Measurements from ENCODE around the gene ZNF316.
A peak's percentile ranks its signal among the peaks of the same experiment; 100 is the strongest.
"Not testable (repeated sequence)": the region's sequence is repeated elsewhere in the genome, so short reads cannot be mapped to it uniquely, and the experiment has no call there.

The ZNF316 gene

DNA sequence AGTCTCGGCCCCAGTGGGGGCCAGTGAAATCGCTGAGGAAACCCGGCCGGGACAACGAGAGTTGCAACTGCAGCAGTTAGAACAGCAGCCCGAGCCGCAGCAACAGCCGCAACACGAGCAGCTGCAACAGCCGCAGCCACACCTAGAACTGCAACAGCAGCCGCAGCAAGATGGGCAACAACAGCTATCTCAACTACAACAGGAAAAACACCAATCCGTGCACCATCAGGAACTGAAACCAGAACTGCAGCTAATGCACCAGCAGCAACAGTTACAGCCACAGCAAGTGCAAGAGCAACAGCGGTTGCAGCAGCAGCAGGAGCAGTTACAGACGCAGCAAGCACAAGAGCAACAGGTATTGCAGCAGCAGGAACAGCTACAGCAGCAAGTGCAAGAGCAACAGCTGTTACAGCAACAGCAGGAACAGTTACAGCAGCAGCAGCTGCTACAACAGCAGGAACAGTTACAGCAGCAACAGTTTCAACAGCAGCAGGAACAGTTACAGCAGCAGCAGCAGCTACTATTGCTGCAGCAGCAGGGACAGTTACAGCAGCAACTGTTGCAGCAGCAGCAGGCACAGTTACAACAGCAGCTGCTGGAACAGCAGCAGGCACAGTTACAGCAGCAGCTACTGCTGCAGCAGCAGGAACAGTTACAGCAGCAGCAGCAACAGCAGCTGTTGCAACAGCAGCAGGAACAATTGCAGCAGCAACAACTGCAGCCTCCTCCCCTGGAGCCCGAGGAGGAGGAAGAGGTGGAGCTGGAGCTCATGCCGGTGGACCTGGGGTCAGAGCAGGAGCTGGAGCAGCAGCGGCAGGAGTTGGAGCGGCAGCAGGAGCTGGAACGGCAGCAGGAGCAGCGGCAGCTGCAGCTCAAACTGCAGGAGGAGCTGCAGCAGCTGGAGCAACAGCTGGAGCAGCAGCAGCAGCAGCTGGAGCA, 15.7 kb upstream of the ZNF316 start:
- DNase-seq (ENCODE audit: low read depth): no peak

DNA sequence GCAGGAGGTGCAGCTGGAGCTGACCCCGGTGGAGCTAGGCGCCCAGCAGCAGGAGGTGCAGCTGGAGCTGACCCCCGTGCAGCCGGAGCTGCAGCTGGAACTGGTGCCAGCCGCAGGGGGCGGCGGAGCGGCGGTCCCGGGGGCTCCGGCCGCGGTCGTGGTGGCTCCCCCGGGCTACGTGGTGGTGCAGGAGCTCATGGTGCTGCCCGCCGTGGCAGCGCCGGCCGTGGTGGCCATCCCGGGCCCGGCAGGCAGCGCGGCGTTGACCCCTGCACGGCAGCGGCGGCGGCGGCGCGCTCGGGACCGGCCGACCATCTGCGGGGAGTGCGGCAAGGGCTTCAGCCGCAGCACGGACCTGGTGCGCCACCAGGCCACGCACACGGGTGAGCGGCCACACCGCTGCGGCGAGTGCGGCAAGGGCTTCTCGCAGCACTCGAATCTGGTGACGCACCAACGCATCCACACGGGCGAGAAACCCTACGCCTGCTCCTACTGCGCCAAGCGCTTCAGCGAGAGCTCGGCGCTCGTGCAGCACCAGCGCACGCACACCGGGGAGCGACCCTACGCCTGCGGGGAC, 14.9 kb upstream of the ZNF316 start:
- DNase-seq (ENCODE audit: low read depth): no peak

GRCh38 chr7:6623589-6624245, 13.4 kb upstream of the ZNF316 start:
- no peak for DNase-seq (ENCODE audit: low read depth)

DNA sequence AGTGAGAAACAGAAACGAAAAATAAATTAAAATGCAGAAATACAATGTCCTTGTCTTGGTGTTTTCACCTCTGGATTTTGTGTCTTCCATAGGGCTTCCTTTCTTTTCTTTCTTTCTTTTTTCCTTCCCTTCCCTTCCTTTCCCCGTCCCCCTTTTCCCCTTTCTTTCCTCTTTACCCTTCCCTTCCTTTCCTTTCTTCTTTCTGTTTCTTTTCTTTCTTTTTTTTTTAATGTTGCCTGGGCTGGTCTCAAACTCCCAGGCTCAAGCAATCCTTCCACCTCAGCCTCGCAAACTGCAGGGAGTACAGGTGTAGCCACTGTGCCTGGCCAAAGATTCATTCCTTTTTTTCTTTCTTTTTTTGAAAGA, 12.9 kb upstream of the ZNF316 start:
- DNase-seq (ENCODE audit: low read depth): no peak

DNA sequence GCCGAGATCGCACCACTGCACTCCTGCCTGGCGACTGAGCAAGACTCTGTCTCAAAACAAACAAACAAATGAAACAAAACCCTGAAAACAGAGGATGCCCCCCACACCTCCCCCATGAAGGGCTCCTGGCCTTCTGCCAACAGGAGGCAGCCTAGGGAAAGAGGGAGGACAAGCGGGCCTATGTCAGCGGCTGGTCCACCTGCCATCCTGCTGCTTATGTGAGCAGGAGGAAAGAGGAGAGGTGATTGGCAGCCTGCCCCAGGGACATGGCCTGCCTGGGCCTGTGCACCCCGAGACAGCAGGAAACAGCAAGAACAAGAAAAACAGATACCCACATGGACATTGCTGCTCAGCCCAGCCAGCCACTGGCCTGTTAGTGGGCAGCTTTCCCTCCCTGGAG, 9.1 kb upstream of the ZNF316 start:
- DNase-seq (ENCODE audit: low read depth): no peak

DNA sequence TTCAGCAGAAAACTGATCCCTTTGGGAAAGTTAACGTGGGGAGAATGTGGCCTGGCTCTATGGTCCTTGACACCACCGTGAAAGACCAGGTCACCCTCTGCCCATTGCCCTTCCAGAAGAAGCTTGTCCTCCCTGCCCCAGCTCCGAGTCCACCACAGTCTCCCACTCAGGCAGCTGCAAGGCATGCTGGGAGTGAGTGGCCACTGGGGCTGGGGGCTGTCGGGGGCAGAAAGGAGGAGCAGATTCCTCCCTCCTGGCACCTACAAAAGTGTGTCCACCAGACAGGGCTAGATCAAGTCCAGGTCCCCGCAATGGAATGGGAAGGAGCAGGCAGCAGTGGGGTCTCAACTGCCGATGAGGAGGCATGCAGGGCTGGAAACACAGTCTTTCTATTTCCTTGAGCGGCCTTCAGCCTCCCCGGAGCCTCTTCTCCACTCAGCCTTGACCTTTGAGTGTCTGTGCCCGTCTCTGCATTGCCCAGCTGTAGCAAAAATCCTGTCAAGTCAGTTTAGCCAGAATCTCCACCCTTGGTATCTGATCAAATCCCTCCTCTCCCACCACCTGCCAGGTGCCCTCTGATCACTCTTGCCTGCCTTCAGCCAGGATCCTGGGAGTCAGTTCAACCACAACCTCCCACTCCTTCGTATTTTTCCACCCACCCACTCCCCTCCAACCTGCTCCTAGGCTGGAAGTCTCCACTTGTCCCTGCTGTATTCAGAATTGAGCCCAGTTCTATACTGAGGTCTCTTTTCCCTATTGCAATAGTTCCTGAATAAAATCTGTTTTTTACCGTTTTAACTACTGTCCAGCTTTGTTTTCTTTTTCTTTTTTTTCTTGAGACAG, 6.9 kb upstream of the ZNF316 start:
- no peak for DNase-seq (ENCODE audit: low read depth)

DNA sequence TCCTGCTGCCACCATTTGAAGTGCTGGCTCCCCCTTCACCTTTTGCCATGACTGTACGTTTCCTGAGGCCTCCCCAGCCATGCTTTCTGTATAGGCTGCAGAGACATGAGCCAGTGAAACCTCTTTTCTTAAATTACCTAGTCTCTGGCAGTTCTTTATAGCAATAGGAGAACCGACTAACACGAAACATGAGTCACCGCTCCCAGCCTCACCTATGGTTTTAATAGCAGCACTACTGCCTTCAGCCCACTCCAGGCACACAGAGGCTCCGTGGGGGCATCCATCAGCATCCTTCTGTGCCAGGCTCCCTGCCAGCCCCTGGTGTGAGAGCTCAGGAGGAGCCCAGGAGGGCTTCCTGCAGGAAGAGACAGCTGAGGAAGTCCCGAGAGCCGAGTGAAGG, 5.5 kb upstream of the ZNF316 start:
- DNase-seq (ENCODE audit: low read depth): no peak

DNA sequence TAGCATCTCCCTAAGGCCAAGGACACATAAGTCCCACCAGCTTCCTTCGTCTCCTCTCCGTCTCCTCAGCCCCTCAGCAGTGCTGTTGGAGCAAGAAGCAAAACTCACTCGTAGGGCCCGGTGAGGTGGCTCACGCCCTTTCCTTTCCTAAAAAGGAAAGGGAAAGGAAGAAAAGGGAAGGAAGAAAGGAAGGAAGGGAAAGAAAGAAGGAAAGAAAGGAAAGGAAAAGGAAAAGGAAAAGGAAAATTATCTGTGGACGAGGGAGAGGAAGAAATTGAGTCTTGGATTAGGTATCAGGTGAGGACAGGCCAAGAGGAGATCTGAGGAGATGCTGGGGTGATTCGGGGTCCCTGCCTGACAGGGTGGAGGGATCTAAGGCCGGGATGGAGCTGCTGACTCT, 3.1 kb upstream of the ZNF316 start:
- no peak for DNase-seq (ENCODE audit: low read depth)

- DNase-seq (ENCODE audit: low read depth): not testable (repeated sequence)
Observed at GRCh38 chr7:6634971-6635370, 2.1 kb upstream of the ZNF316 start.

DNA sequence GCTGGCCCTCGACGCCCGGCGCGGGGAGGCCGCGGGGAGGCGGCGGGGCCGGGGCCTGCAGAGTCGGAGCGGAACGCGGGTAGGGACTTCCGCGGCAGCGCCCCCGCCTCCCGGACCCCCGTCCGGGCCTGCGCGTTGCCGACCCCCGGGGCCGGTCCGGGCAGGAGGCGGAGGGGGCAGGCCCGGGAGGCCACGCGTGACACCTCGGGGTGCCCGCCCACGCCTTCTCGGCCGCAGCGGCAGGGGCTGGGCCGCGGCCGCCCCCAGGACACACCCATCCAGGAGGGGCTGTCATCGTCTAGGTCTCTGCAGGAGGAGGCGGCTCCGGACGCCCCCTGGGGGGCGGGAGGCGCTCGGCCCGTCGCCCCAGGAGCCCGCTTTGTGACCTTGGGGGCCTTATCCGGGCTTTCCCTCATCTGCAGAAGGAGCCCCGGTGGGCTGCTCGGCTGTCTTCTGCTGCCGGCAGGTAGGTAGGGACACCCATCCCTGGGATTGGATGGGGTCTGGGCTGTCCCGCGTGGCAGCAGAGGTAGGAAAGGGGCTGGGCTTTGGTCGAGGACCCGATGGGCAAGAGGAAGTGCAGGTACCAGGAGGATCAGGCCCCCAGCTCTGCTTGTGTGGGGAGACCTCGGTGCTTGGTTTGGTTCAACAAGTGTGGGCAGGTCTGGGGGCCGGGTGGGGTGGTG, 569 bp downstream of the ZNF316 start:
- peak; percentile 26 for DNase-seq (ENCODE audit: low read depth)

GRCh38 chr7:6639032-6639431, 1.9 kb downstream of the ZNF316 start:
- no peak for DNase-seq (ENCODE audit: low read depth)

- DNase-seq (ENCODE audit: low read depth): no peak
Observed at GRCh38 chr7:6639627-6640026, 2.5 kb downstream of the ZNF316 start.

GRCh38 chr7:6640246-6640721, 3.2 kb downstream of the ZNF316 start:
- no peak for DNase-seq (ENCODE audit: low read depth)

GRCh38 chr7:6641305-6642035, 4.4 kb downstream of the ZNF316 start:
- DNase-seq (ENCODE audit: low read depth): no peak

GRCh38 chr7:6642239-6642839, 5.2 kb downstream of the ZNF316 start:
- DNase-seq (ENCODE audit: low read depth): no peak

GRCh38 chr7:6642861-6643640, 5.9 kb downstream of the ZNF316 start:
- no peak for DNase-seq (ENCODE audit: low read depth)

DNA sequence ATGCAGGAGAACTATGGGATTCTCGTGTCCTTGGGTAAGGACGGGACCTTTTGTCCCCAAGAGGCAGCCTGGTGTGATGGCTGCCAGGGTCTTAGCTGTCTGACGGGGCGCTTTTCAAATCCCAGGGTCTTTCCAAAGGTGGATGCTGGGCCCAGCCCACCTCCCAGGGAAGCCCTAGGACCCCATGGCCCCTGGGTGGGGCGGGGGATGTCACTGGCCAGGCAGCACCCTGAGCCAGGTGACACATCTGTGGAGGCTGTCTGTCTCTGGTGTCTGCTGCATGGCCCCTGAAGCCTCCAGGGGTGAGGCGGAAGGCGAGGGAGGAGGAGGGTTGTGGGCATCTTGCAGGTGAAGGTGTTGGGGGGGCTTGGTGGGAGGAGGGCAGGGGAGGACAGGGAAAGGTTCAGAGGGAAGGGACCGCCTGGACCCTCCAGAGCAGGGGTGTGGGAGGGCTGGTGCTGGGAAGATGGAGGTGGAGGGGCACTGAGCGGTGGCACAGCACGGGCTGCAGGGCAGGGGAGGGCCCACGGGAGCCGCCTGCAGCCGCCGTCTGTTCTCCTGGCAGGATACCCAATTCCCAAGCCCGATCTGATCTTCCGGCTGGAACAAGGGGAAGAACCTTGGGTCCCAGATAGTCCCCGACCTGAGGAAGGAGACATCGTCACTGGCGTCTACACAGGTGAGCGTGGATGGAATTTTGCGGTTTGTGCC, 7.0 kb downstream of the ZNF316 start:
- DNase-seq (ENCODE audit: low read depth): no peak

GRCh38 chr7:6644728-6645127, 7.6 kb downstream of the ZNF316 start:
- no peak for DNase-seq (ENCODE audit: low read depth)

DNA sequence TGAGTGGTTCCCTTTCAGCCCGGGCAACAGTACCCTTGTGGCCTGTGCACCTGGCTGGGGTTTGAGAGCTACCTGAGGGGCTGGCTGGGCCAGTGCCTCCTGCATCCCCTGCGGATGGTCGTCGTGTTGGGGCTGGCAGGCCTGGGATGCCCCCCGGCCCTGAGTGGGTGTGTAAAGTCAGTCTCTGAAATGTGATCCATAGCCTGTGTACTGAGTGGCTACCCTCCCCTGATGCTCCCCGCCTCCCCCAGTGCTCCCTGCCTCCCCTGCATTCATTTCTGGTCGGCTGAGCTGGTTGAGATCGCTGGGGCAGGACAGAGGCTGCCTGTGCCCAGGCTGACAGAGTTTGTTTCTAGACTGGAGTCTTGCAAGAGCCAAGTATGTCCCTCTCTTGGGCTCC, 9.3 kb downstream of the ZNF316 start:
- no peak for DNase-seq (ENCODE audit: low read depth)

All from stimulated activated CD8-positive, alpha-beta memory T cell treated with anti-CD3 and anti-CD28 coated beads, Interleukin-12 subunit alpha, Interleukin-12 subunit beta, amount 100 ng/mL, for 1 hour (primary cell).